Memory B cell (primary cell): Measurements from ENCODE around the gene GNAQ.
"Not testable (repeated sequence)": the region's sequence is repeated elsewhere in the genome, so short reads cannot be mapped to it uniquely, and the experiment has no call there.

Experiments
- ATAC-seq: fragments of 150-1000 bp; cut with Tn5 transposase; 2 replicates; pipeline ENCODE4 v1.10.0; 2021; ENCODE audit warnings: low read depth, mild to moderate bottlenecking, moderate library complexity
- DNase-seq, 2 donors: peaks; one replicate each; pipeline ENCODE4 v3.0.0; 2022; ENCODE audit warnings: low spot score in 2 of 2
- H3K27ac Mint-ChIP-seq: one replicate; pipeline ENCODE4 v1.8.0; 2022; ENCODE audit warnings: mild to moderate bottlenecking, moderate library complexity, mixed read lengths
- H3K27me3 Mint-ChIP-seq: one replicate; pipeline ENCODE4 v1.8.0; 2022; ENCODE audit warnings: mixed read lengths
- H3K36me3 Mint-ChIP-seq: one replicate; pipeline ENCODE4 v1.8.0; 2022; ENCODE audit warnings: mild to moderate bottlenecking, mixed read lengths
- H3K4me1 Mint-ChIP-seq: one replicate; pipeline ENCODE4 v1.8.0; 2022; ENCODE audit warnings: mixed read lengths
- H3K4me3 Mint-ChIP-seq: one replicate; pipeline ENCODE4 v1.8.0; 2022; ENCODE audit warnings: mild to moderate bottlenecking, moderate library complexity, mixed read lengths
- H3K9me3 Mint-ChIP-seq: one replicate; pipeline ENCODE4 v1.8.0; 2022; ENCODE audit warnings: mixed read lengths

GNAQ gene

GRCh38 chr9:77879437-77879943 is 152.1 kb downstream of the GNAQ start:
- Mint-ChIP-seq H3K27me3 (peaks cover 4% of the 10 kb centered on the region), H3K36me3 (no peaks in the 10 kb centered on the region), H3K4me3 (no peak overlapping the region), H3K27ac (no peak overlapping the region), H3K4me1 (no peaks in the 10 kb centered on the region), H3K9me3 (no peaks in the 10 kb centered on the region)
- DNase-seq (no peak), ATAC-seq (no peak)

GRCh38 chr9:77878793-77879192 is 152.8 kb downstream of the GNAQ start:
- ATAC-seq, H3K9me3 Mint-ChIP-seq, H3K4me1 Mint-ChIP-seq, H3K27me3 Mint-ChIP-seq, H3K36me3 Mint-ChIP-seq, H3K27ac Mint-ChIP-seq, H3K4me3 Mint-ChIP-seq, DNase-seq: not testable (repeated sequence)

- Mint-ChIP-seq H3K36me3 (no peaks in the 10 kb centered on the region), H3K4me3 (no peak overlapping the region), H3K27me3 (peaks cover 7% of the 10 kb centered on the region), H3K9me3 (no peaks in the 10 kb centered on the region), H3K4me1 (no peaks in the 10 kb centered on the region), H3K27ac (no peak overlapping the region)
- ATAC-seq (no peak), DNase-seq (no peak)
These were observed 153.6 kb downstream of the GNAQ start for GRCh38 chr9:77877976-77878375.

GRCh38 chr9:77876590-77876989 is 155.0 kb downstream of the GNAQ start:
- Mint-ChIP-seq H3K4me1 (no peaks in the 10 kb centered on the region), H3K36me3 (no peaks in the 10 kb centered on the region), H3K27ac (no peak overlapping the region), H3K9me3 (no peaks in the 10 kb centered on the region), H3K4me3 (no peak overlapping the region), H3K27me3 (peaks cover 5% of the 10 kb centered on the region)
- no peak for ATAC-seq
- DNase-seq = no peak

- Mint-ChIP-seq H3K36me3 (no peaks in the 10 kb centered on the region), H3K27me3 (peaks cover 5% of the 10 kb centered on the region), H3K4me1 (no peaks in the 10 kb centered on the region), H3K4me3 (no peak overlapping the region), H3K9me3 (no peaks in the 10 kb centered on the region), H3K27ac (no peak overlapping the region)
- no peak for DNase-seq
- no peak for ATAC-seq
These were observed 155.5 kb downstream of the GNAQ start for GRCh38 chr9:77876091-77876490.

GRCh38 chr9:77872863-77873262 is 158.7 kb downstream of the GNAQ start:
- no peaks in the 10 kb centered on the region for H3K9me3 Mint-ChIP-seq
- no peak overlapping the region for H3K27ac Mint-ChIP-seq

GRCh38 chr9:77872177-77872576 is 159.4 kb downstream of the GNAQ start:
- no peak overlapping the region for H3K4me3 Mint-ChIP-seq
- no peak overlapping the region for H3K27ac Mint-ChIP-seq
- no peak for DNase-seq
- H3K27me3 Mint-ChIP-seq = peaks cover 2% of the 10 kb centered on the region
- no peaks in the 10 kb centered on the region for H3K4me1 Mint-ChIP-seq
- no peaks in the 10 kb centered on the region for H3K9me3 Mint-ChIP-seq
- no peaks in the 10 kb centered on the region for H3K36me3 Mint-ChIP-seq
- no peak for ATAC-seq

More at GRCh38 chr9:77872863-77873262, 158.7 kb downstream of the GNAQ start:
- no peaks in the 10 kb centered on the region for H3K4me1 Mint-ChIP-seq
- no peaks in the 10 kb centered on the region for H3K36me3 Mint-ChIP-seq
- DNase-seq (no peak), ATAC-seq (no peak)
- H3K27me3 Mint-ChIP-seq = peaks cover 4% of the 10 kb centered on the region
- no peak overlapping the region for H3K4me3 Mint-ChIP-seq

GRCh38 chr9:77871483-77871882 is 160.1 kb downstream of the GNAQ start:
- ATAC-seq (no peak), DNase-seq (no peak)
- Mint-ChIP-seq H3K9me3 (no peaks in the 10 kb centered on the region), H3K4me3 (no peak overlapping the region), H3K36me3 (no peaks in the 10 kb centered on the region), H3K27me3 (peaks cover 2% of the 10 kb centered on the region), H3K4me1 (no peaks in the 10 kb centered on the region), H3K27ac (no peak overlapping the region)

- H3K27me3 Mint-ChIP-seq = no peaks in the 10 kb centered on the region
- H3K36me3 Mint-ChIP-seq = peaks cover 3% of the 10 kb centered on the region
- H3K9me3 Mint-ChIP-seq = peaks cover 10% of the 10 kb centered on the region
- no peak overlapping the region for H3K27ac Mint-ChIP-seq
- no peak overlapping the region for H3K4me3 Mint-ChIP-seq
- no peaks in the 10 kb centered on the region for H3K4me1 Mint-ChIP-seq
- DNase-seq (no peak), ATAC-seq (no peak)
These were observed 164.7 kb downstream of the GNAQ start for GRCh38 chr9:77866878-77867277.

GRCh38 chr9:77865385-77866047 is 166.1 kb downstream of the GNAQ start:
- H3K4me1 Mint-ChIP-seq = no peaks in the 10 kb centered on the region
- ATAC-seq = no peak
- no peak overlapping the region for H3K4me3 Mint-ChIP-seq
- no peaks in the 10 kb centered on the region for H3K27me3 Mint-ChIP-seq
- DNase-seq = no peak
- H3K27ac Mint-ChIP-seq = no peak overlapping the region
- H3K9me3 Mint-ChIP-seq = peaks cover 10% of the 10 kb centered on the region
- H3K36me3 Mint-ChIP-seq = peaks cover 3% of the 10 kb centered on the region

- H3K27me3 Mint-ChIP-seq = no peaks in the 10 kb centered on the region
- DNase-seq (no peak), ATAC-seq (no peak)
- H3K9me3 Mint-ChIP-seq = peaks cover 10% of the 10 kb centered on the region
- no peaks in the 10 kb centered on the region for H3K4me1 Mint-ChIP-seq
- peaks cover 3% of the 10 kb centered on the region for H3K36me3 Mint-ChIP-seq
- no peak overlapping the region for H3K4me3 Mint-ChIP-seq
- no peak overlapping the region for H3K27ac Mint-ChIP-seq
These were observed 167.3 kb downstream of the GNAQ start for GRCh38 chr9:77864211-77864889.

GRCh38 chr9:77863638-77864037 is 168.0 kb downstream of the GNAQ start:
- not testable (repeated sequence) for DNase-seq, H3K36me3 Mint-ChIP-seq, H3K4me3 Mint-ChIP-seq, H3K27me3 Mint-ChIP-seq, H3K27ac Mint-ChIP-seq, ATAC-seq, H3K4me1 Mint-ChIP-seq
- H3K9me3 Mint-ChIP-seq = peaks cover 13% of the 10 kb centered on the region

- not testable (repeated sequence) for ATAC-seq, H3K4me3 Mint-ChIP-seq, H3K27ac Mint-ChIP-seq, H3K36me3 Mint-ChIP-seq, DNase-seq, H3K4me1 Mint-ChIP-seq
- peaks cover 11% of the 10 kb centered on the region for H3K27me3 Mint-ChIP-seq
- H3K9me3 Mint-ChIP-seq = peaks cover 19% of the 10 kb centered on the region
These were observed 170.7 kb downstream of the GNAQ start for GRCh38 chr9:77860953-77861352.

- no peak overlapping the region for H3K27ac Mint-ChIP-seq
These were observed 173.9 kb downstream of the GNAQ start for GRCh38 chr9:77857513-77858259.

More at GRCh38 chr9:77857513-77858259, 173.9 kb downstream of the GNAQ start:
- H3K27me3 Mint-ChIP-seq = peaks cover 13% of the 10 kb centered on the region
- H3K36me3 Mint-ChIP-seq = peaks cover 7% of the 10 kb centered on the region
- peaks cover 9% of the 10 kb centered on the region for H3K9me3 Mint-ChIP-seq
- ATAC-seq (no peak), DNase-seq (no peak)
- H3K4me1 Mint-ChIP-seq = no peaks in the 10 kb centered on the region
- H3K4me3 Mint-ChIP-seq = no peak overlapping the region
